ENCODE data around the gene HK3. TPM values are rescaled to one million over a fixed set of nuclear protein-coding genes. Genes with fewer than 3 reads are reported as not detected.

Gene HK3, protein sequence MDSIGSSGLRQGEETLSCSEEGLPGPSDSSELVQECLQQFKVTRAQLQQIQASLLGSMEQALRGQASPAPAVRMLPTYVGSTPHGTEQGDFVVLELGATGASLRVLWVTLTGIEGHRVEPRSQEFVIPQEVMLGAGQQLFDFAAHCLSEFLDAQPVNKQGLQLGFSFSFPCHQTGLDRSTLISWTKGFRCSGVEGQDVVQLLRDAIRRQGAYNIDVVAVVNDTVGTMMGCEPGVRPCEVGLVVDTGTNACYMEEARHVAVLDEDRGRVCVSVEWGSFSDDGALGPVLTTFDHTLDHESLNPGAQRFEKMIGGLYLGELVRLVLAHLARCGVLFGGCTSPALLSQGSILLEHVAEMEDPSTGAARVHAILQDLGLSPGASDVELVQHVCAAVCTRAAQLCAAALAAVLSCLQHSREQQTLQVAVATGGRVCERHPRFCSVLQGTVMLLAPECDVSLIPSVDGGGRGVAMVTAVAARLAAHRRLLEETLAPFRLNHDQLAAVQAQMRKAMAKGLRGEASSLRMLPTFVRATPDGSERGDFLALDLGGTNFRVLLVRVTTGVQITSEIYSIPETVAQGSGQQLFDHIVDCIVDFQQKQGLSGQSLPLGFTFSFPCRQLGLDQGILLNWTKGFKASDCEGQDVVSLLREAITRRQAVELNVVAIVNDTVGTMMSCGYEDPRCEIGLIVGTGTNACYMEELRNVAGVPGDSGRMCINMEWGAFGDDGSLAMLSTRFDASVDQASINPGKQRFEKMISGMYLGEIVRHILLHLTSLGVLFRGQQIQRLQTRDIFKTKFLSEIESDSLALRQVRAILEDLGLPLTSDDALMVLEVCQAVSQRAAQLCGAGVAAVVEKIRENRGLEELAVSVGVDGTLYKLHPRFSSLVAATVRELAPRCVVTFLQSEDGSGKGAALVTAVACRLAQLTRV
- under 1 TPM; 0.38 to 0.72 (median 0.62) TPM for polyA plus RNA-seq (ENCODE audit: insufficient read length in 3 of 3)

DNA sequence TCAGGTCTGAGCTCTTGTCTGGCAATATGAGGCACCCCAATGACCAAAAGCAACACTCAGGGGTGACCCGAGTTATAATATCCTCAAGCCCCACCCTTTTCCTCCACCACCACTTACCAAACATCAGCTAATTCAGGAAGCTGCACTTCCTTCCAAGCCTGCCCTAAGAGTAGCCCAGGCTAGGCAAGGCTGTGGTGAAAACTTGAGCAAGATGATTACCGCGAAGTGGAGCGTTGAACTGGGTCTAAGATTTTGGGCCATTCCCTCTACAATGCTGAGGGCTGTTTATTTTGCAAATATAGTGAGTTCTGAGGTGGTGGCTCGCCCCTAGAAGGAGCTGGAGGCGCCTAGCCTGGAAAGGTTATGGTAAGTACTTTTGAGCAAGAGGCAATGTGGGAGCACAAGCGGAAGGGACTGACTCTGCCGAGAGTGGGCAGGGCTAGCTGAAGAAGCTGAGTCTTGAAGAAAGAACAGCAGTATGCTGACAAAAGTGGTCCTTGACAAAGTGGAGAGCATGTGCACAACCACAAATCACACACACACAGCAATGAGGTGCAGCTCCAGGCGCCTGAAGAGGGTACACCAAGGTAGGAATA lies at the start of gene HK3:
Gene HK3, minus strand, starts transcription at position 51 of the 596 bp plus-strand sequence. CDS start 3,187 bp downstream, outside the sequence.
- DNase-seq (ENCODE audit: low read depth in 3 of 3, low spot score in 2 of 3), result no peak

DNA sequence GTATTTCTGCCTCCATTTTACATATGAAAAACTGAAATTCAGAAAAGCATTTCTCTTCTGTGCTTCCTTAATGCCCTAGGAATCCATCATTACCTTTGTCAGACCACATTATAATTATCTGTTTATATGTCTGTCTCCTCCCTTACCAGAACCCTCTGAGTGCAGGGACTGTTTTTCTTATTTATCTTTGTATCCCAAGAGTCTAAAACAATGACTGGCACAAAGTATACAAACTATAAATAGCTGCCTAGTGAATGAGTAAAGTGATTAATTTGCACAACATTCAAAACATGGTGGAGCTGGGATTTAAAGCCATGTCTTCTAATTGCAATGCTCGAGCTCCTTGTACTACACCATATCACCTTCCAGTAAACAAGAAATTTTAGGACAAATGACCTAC lies 49.3 kb upstream of the HK3 start:
- no peak for DNase-seq (ENCODE audit: low read depth in 3 of 3, low spot score in 2 of 3)

DNA sequence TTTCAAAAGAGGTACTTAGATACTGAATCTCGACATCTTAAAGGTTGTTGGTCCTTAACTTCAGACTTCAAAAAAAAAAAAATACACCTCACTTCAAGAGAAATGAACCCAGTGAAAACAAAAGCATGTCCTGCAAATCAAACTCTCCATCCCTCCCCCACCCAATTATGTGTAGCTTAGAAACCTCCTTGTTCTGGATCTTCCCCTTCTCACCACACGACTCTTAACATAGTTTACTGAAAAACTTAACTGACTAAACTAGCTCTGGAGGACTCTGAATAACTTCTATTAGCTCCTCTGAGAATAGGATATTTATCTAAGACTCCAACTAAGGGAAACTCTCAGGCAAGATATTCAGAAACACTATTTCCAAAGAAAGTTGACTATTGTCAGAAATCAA lies 48.7 kb upstream of the HK3 start:
- DNase-seq (ENCODE audit: low read depth in 3 of 3, low spot score in 2 of 3), result no peak

DNA sequence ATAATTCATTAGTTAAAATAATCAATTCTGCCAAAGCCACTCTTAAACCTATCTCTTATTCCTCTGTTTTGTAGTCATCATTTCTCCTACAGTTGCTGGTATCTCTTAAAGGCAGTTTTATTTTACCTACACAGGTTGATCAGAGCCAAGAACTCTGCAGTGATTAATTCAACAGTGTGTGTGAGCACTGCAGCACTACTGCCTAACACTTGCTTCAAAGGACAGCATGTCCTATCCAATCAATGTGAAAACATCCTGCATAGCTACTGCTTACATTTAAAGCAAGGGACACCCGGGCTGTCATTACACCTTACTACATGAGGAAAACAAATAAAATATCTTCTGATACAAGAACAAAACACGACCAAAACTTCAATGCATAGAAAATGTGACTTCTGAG lies 45.1 kb upstream of the HK3 start:
- no peak for DNase-seq (ENCODE audit: low read depth in 3 of 3, low spot score in 2 of 3)

DNA sequence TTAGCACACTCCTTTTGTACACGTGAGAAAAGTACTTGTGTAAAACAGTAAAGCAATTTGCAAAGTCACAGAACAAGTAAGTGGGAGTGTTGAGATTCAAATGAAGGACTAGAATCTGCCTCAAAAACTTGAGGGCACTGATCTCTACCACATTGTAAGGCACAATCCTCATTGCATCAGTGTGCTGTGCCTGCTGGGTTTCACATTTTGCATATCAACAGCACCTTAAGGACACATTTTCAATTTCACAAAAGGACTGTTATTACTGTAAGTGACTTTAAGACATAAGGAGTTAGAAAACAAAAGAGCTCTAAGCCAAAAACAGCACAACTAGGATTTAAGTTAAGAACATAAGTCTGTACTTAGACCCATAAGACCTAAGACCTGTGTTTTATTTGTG lies 44.7 kb upstream of the HK3 start:
- no peak for DNase-seq (ENCODE audit: low read depth in 3 of 3, low spot score in 2 of 3)

DNA sequence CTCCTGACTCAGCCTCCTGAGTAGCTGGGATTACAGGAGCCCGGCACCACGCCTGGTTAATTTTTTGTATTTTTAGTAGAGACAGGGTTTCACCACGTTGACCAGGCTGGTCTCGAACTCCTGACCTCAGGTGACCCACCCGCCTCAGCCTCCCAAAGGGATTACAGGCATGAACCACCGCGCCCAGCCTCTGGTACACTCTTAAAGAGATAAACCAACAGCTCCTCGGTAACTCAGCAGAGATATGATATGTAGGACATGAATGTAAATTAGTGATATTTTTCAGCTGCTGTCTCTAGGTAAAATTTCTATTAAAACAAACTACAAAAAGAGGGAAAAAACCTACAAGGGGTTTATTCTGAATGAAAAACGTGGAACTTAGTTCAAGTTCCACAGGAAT lies 42.8 kb upstream of the HK3 start:
- DNase-seq (ENCODE audit: low read depth in 3 of 3, low spot score in 2 of 3), result no peak

DNA sequence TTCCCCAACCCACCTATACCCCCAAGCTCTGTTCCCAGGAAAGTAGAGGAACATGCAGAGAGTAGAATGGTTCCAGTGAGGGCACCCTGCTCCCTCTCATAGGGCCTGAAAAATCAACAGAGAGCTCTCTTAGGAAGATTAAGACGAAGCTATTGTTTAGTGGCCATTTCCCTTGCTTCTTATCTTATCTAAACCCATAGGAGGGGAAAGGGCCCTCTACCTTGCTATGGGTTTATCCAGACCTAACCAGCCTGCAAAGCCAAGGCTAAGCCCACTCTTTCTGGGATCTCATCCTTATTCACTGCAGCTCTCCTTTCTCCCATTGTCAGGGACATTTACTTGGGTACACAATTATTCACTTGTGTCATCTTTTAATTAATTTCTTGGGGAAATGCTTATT lies 39.3 kb upstream of the HK3 start:
- DNase-seq (ENCODE audit: low read depth in 3 of 3, low spot score in 2 of 3), result no peak

DNA sequence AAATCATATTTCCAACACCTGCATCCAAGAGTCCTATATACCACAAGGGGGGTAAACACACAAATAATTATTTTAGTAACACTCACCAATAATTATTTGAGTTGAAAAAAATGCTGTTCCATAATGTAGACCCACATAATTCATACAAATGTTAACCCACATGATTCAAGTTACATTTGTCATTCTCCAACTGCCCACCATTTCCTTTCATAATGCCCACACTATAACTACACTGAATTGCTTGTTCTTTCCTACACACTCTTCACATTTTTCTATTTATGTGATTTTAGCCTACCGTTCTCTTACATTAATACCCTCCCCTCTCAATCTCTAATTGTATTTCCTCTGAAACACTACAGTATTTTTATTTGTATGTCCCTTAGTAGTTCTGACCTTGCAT lies 35.9 kb upstream of the HK3 start:
- no peak for DNase-seq (ENCODE audit: low read depth in 3 of 3, low spot score in 2 of 3)

DNA sequence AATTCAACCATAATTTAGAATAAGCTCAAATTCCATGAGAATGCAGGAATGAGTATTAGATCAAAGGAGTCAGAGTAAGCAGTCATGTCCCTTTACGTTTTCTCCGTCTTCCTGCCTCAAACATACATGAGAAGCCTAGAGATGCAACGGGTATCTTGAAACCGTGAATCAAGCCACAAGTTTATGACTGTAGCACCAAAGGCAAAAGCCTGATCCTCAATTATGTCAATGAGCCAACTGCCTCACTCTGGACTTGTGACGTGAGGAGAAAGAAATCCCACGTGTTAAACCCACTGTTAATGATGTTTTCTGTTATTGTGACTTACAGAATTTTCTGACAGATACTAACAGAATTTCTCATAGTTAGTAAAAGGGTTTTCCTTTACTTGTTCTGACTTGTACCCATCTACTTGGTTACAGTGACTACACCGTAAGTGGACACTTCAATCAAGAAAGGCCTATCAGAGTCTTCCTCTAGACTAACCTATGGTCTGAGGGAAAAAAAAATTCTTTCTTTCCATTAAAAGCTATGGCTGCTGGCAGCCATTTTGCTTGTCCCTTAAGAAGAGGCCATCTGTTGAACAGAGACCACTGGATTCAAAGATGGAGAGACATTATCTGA lies 35.3 kb upstream of the HK3 start:
- no peak for DNase-seq (ENCODE audit: low read depth in 3 of 3, low spot score in 2 of 3)

DNA sequence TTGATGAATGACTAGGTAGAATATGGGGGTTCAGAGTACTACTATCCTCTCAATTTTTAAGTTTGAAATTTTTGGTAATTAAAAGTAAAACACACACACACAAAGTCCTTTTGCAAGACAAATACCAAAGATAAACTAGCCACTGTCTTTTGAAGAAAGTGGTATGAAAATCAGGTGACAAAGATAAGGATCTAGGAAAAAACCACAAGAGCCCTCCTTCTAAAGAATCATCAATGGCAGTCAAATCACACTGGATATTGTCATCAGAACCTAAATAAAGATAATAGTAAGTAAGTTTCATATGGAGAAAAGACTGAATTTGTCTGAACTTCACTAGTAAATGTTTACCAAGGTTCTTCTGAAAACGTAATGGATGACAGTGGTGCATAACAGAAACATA lies 30.5 kb upstream of the HK3 start:
- no peak for DNase-seq (ENCODE audit: low read depth in 3 of 3, low spot score in 2 of 3)

DNA sequence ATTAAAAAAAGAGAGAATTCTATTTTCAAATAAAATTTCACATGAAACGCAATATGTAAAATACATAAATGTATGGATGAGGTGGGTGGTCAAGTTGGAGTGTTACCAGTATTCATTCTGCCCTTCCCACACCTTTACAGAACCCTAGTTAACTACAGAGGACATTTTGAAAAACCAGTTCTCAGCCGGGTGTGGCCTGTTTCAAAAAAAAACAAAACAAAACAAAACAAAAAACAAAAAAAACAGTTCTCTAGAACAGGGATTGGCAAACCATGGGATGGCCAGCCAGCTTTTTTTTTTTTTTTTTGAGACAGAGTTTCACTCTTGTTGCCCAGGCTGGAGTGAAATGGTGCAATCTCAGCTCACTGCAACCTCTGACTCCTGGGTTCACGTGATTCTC lies 28.4 kb upstream of the HK3 start:
- no peak for DNase-seq (ENCODE audit: low read depth in 3 of 3, low spot score in 2 of 3)

DNA sequence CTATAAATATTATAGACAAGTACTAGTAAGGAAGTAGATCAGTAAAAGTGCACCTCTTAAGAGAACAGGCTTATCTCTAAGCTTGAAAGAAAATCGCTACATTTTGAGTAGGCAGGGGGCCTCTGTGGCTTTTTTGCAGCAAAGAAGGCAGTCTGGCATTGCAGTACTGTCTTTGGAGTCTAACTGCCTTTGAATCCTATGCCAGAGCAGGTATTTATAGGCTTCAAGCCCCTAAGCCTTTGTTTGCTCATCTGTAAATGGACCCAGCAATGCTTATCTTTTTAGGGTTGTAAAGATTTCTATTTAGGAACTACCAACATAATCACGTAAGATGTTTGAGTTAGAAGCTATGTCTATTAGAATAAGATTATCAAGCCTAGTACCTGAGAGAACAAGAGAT lies 23.7 kb upstream of the HK3 start:
- DNase-seq (ENCODE audit: low read depth in 3 of 3, low spot score in 2 of 3), result no peak

DNA sequence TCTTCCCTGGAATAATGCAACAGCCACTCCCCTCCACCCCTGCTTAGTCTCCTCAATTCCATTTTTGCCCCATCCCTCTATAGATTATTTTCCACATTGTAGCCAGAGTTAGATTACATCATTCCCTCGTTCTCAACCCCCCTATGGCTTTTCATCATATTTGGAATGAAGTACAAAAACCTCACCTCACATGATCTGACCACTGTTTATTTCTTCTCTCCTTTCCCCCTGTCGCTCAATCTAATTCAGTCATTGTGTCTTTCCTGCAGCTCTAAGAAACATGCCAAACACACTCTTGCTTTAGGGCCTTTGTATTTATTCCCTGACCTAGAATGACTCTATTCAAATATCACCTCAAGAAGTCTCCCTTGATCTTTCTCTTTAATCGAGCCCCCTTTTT lies 22.6 kb upstream of the HK3 start:
- no peak for DNase-seq (ENCODE audit: low read depth in 3 of 3, low spot score in 2 of 3)

DNA sequence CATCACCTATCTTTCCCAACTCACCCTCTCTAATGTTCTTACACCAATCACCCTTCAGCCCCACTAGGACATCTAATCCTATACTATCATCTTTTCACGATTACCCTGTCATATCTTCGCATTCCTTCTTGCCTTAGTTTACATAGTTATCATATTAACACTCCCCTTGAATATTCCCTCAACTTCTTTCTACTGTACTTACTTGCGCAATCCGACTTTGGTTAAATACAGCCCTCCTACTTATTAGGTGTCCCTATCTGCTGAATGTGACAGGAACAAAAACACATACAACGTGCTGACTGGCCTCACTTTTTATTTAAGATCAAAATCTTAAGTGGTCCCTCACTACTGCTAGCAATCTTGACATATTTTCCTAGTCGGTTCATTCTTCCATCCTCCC lies 19.5 kb upstream of the HK3 start:
- DNase-seq (ENCODE audit: low read depth in 3 of 3, low spot score in 2 of 3), result no peak

DNA sequence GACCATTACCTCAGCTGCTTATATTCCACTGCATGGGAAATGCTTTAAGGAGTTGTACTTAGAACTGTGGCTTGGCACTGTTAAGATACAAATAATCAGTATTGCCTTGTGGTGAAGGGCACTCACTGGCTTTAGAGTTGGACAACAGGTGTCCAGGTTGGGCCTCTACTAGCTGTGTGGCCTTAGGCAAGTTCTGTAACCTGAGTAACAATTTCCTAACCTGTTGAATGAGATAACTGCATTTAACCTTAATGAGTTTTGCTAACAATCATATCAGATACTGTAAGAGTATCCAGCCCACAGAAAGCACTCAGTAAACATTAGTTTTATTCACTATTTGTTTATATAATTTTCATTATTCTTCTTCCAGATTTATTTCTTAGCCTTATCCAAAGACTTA lies 17.2 kb upstream of the HK3 start:
- no peak for DNase-seq (ENCODE audit: low read depth in 3 of 3, low spot score in 2 of 3)

DNA sequence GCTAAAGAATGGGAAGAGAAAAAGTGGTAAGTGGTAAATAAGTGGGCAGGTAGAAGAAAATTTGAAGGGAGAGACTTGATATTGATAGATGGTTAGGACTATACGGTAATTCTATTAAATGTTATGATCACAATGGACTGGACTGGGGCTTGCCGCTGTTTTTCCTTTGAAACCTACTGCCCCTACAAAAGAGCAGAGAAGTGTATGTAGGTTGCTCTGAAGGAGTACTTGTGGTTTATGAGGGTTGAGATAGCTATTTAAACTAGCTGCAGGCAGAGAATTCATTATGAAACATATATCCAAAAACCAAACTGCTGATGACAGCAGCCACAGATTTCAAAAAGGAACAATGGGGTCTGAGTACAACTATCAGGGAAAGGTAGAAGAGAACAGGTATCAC lies 16.8 kb upstream of the HK3 start:
- DNase-seq (ENCODE audit: low read depth in 3 of 3, low spot score in 2 of 3), result no peak

DNA sequence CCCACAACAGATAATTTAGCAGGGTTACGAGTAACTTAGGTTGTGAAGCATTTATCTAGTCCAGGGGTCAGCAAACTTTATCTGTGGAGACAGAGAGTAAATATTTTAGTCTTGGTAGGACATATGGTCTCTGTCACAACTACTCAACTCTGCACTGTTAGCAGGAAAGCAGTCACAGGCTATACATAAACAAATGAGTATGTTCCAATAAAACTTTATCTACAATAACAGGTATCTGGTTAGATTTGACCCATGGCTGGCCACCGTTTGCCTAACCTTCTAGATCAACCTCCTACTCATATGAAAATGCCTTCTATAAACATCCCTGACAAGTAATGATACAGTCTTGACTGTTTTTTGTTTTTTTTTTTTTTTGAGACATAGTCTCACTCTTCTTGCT lies 13.0 kb upstream of the HK3 start:
- no peak for DNase-seq (ENCODE audit: low read depth in 3 of 3, low spot score in 2 of 3)

DNA sequence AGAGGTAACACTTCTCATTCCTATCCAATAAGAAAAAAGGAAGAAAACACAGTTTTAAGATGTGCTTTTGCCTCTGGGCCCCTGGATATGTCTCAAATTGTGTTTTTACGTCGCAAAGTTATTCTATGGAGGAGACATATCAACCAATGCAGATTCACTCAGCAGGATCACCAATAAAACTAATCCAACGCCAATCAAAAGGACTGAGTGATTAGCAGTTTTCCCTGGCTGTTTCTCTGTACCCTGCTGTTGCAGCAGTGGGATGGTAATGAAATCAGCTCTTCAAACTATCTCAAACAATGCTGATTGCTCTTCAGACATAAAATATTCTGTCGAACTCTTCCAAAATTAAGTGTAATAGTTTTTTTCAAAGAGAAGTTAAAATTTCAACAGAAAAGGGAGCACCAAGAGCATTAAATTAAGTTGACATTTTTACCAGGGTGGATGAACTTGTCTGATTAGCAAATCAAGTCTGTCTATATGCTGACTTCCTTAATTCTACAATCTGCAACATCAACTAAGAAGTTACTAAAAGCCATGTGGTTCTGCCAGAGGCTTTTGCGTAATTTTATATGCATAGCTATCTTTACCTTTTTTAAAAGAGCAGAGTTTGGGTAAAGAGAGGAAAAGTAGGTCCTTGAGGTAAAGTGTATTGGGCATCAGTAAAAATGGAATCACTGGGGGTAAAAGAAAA lies 9.7 kb upstream of the HK3 start:
- no peak for DNase-seq (ENCODE audit: low read depth in 3 of 3, low spot score in 2 of 3)

DNA sequence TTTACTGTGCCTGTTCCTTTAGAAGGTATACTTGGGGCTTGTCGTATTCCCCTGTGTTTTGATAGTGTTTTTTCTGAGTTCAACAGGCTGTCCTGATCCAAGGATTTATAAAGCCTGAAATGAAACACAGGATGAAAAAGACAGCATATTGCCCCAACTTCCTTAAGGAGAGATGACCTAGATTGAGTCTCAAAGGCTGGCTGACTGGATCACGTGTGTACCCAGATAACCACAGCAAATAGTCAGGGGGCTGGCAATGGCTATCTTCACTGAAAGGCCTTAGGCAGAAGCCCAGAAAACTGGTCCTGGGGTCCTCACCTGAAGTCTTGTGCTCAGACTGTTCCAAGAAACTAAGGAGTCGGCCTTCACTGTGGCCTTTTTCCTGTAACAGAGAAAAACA lies 7.7 kb upstream of the HK3 start:
- no peak for DNase-seq (ENCODE audit: low read depth in 3 of 3, low spot score in 2 of 3)

DNA sequence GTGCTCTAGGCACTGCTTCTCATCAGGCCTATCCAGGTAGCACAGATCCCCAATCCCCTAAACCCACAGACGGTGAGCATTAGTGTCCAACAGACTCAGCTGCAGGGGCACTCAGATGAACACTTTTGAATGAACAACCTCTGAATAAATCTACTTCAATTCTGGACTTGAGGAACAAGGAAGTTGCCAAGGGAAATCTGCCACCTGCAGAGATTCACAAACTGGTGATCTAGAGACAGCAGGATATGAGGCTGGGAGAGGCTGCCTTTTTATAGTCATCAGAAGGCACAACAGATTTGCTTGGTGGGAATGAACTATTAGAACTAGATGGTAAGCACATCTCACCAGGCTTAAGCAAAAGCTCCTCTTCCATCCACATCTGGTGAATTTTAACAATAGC lies 7.0 kb upstream of the HK3 start:
- no peak for DNase-seq (ENCODE audit: low read depth in 3 of 3, low spot score in 2 of 3)

Data from right renal cortex interstitium (tissue), 3 donors.